ENCODE measurements around the gene IL37.

- TF ChIP-seq POLR2AphosphoS5 (IDR thresholded peaks at IDR 0.05; ENCODE audit: borderline replicate concordance, low read depth, low read length) (no peak), EZH2 (IDR thresholded peaks at IDR 0.05) (no peak), FOXP2 (optimal IDR thresholded peaks at IDR 0.05; ENCODE audit: control extremely low read depth, extremely low read length, insufficient read depth) (no peak)
Measured at GRCh38 chr2:112924360-112924759, 13.4 kb downstream of the IL37 start.
